22Rv1 (cell line): ENCODE results near the gene FAU.

Source experiments
- H3K27ac ChIP-seq: fragments of 450-650 bp; 2 replicates; pipeline ENCODE4 v1.5.1; 2017
- ZFX ChIP-seq: fragments of 450-650 bp; IDR thresholded peaks from 2 replicates; pipeline ENCODE4 v1.6.1; 2017; ENCODE audit warnings: antibody characterized with exemption, borderline replicate concordance
- TF ChIP-seq, protein P1 (sequence below): fragments of 450-650 bp; IDR thresholded peaks from 2 replicates; pipeline ENCODE4 v1.5.1; 2017; ENCODE audit warnings: mild to moderate bottlenecking

FAU gene

DNA sequence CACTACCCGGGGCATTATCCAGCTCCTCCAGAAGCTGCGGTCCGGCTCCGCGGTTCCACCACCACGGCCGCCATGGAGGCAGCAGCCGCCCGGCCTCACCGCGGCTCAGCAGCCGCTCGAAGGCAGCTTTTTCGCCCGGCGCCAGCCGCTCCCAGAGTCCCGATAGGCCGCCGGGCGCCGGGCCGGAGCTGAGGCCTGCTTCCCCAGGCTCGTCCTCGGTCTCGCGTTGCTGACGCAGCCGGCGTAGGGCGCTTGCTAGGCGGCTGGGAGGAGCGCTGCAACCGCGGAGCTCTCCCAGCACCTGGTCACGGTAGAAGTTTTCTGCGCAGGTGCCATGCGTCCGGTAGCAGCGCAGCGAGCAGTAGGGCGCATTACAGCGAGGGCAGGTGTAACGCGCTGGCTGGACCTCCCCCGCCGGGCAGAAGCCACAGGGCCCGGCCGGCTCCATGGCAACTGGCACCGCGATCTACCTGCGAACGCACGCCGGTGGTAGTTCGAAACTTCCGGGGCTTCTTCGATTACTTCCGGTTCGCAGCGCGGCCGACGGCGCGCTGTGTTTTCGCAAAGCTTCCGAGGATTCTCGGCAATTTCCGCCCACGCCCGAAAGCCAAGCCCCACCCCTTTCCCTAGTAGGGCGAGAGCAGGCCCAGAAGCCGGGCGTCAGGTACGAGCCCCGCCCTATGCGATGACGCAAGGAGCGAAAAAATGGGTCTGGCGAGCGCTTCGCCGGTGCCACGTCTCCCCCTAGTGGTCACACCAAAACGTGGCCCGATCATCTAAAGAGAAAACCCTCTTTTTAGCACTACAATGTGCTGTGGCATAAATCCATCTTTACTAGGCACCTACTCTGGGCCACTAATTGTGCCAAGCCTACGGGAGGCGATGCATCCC lies 4.5 kb downstream of the FAU start, which contains the start of gene ZNHIT2:
TSS of gene ZNHIT2 (minus strand) at position 496 of the 891 bp plus-strand sequence. CDS start at position 448, 48 bp downstream.
- peak within 1 kb of the TSS; percentile 99 for H3K27ac ChIP-seq
- TF ChIP-seq ZFX: peak; percentile 67; the same call in 1 of the 2 replicates
- TF ChIP-seq, protein P1, sequence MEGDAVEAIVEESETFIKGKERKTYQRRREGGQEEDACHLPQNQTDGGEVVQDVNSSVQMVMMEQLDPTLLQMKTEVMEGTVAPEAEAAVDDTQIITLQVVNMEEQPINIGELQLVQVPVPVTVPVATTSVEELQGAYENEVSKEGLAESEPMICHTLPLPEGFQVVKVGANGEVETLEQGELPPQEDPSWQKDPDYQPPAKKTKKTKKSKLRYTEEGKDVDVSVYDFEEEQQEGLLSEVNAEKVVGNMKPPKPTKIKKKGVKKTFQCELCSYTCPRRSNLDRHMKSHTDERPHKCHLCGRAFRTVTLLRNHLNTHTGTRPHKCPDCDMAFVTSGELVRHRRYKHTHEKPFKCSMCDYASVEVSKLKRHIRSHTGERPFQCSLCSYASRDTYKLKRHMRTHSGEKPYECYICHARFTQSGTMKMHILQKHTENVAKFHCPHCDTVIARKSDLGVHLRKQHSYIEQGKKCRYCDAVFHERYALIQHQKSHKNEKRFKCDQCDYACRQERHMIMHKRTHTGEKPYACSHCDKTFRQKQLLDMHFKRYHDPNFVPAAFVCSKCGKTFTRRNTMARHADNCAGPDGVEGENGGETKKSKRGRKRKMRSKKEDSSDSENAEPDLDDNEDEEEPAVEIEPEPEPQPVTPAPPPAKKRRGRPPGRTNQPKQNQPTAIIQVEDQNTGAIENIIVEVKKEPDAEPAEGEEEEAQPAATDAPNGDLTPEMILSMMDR: peak; percentile 95

- no peak for TF ChIP-seq ZFX
- TF ChIP-seq, protein P1: no peak
- H3K27ac ChIP-seq: peak overlapping the region; percentile 99
These were observed 5.3 kb downstream of the FAU start for GRCh38 chr11:65116370-65117205.

- TF ChIP-seq ZFX: no peak
- TF ChIP-seq, protein P1: no peak
- peak overlapping the region; percentile 99 for H3K27ac ChIP-seq
These were observed 6.4 kb downstream of the FAU start for GRCh38 chr11:65115361-65116082.

GRCh38 chr11:65114538-65115171 lies 7.3 kb downstream of the FAU start:
- no peak for TF ChIP-seq ZFX
- TF ChIP-seq, protein P1: no peak

GRCh38 chr11:65113839-65114238 lies 8.1 kb downstream of the FAU start:
- H3K27ac ChIP-seq: peak overlapping the region; percentile 99
- no peak for TF ChIP-seq ZFX
- TF ChIP-seq, protein P1: no peak

More at GRCh38 chr11:65114538-65115171, 7.3 kb downstream of the FAU start:
- H3K27ac ChIP-seq: peak overlapping the region; percentile 99

- H3K27ac ChIP-seq: peak overlapping the region; percentile 99
- no peak for TF ChIP-seq ZFX
- TF ChIP-seq, protein P1: no peak
These were observed 8.6 kb downstream of the FAU start for GRCh38 chr11:65113361-65113756.
